HG03460 (cell line): ENCODE measurements around the gene LEP.

Source experiments
- ATAC-seq: cut with Tn5 transposase; IDR thresholded peaks from one replicate; pipeline ENCODE4 v1.9.1; 2021; ENCODE audit not compliant: unreplicated experiment

Gene LEP

DNA sequence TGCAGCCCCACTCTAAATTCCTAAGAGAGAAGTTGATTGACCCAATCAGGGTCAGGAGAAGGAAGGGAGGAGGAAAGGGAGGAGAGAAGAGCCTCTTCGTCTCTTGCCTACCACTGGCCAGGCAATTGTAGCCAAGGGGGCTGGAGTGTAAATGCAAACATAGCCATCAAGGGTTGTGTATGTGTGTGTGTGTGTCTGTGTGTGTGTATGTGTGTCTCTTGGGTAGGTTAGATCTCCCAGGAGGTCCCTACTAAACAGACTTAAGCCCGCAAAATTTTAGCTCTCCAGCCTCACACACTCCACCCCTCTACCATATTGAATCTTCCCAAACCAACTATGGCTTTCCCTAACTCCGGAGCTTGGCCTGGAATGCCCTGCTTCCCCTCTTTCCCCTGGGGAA is 3.8 kb downstream of the LEP start:
- ATAC-seq = no peak

DNA sequence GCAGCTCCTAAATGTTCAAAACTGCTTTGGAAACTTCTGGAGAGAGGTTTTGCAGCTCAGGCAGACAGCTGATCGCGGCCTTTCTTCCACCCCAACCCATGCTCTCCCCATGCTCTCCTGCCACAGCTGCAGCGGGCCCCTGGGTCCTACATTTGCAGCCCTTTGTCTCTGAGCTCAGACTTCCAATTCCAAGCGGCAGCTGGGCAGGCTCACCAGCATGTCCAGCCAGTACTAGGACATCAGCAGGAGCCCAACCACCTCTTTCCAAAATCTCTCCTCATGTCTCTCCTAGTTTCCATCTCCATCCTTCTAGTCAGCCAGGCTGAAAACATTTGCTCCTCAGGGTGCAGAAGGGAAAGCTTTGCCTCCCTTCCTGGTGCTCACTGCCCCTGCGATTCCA is 6.0 kb downstream of the LEP start:
- ATAC-seq = no peak

DNA sequence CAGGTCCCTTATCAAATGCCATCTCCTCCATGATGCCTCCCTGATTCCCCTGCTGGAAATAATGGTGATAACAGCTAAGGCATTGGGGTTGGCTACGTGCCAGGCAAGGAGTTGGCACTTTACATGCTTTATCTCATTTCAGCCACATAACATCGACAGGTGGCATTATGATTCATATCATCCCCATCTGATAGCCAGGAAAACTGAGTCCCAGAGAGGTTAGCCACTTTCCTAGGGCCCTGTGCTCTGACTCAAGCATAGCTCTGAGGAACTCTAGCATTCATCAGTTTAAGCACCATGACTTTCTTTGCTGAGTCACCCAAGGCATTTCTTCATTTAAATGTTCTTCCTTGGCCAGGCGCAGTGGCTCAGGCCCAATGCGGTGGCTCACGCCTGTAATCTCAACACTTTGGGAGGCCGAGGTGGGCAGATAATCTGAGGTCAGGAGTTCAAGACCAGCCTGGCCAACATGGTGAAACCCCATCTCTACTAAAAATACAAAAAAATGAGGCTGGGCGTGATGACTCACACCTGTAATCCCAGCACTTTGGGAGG is 6.6 kb downstream of the LEP start:
- ATAC-seq = no peak

DNA sequence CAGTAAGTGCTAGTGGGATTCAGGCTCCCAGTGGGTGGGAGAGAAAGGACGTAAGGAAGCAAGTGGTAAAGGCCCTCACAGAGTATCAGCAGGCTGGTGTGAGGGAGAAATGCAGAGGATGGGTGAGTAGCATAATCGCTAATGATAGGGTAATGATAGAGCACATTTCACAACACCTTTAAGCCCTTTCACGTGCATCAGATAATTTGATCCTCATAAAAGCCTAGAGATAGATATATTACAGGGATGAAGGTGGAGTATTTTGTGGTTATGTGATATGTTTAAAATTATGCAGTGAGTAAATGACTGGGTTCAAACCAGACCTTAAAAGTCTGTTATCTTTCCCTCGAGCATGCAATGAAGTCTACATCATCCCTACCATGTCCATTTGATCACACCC is 10.3 kb downstream of the LEP start:
- ATAC-seq = no peak

DNA sequence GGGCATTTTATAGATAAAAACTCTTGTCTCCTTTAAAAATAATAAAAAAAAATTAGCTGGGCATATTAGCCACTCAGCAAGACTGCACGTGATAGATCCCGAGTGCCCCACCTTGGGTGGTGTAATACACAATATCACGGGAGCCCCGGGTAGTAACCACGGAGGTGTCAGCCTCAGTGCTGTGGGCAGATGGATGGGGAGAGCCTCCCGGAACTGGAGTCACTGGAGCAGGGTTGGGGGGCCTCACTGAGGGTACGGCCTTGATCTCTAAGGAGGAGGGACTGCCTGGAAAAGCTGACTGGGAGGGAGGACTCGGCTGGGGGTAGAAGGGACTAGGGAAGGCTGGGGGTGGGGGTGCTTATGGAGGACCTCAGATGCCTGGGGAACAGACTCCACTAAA is 12.6 kb downstream of the LEP start:
- ATAC-seq = no peak

DNA sequence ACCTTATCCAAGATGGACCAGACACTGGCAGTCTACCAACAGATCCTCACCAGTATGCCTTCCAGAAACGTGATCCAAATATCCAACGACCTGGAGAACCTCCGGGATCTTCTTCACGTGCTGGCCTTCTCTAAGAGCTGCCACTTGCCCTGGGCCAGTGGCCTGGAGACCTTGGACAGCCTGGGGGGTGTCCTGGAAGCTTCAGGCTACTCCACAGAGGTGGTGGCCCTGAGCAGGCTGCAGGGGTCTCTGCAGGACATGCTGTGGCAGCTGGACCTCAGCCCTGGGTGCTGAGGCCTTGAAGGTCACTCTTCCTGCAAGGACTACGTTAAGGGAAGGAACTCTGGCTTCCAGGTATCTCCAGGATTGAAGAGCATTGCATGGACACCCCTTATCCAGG is 13.4 kb downstream of the LEP start:
- no peak for ATAC-seq

DNA sequence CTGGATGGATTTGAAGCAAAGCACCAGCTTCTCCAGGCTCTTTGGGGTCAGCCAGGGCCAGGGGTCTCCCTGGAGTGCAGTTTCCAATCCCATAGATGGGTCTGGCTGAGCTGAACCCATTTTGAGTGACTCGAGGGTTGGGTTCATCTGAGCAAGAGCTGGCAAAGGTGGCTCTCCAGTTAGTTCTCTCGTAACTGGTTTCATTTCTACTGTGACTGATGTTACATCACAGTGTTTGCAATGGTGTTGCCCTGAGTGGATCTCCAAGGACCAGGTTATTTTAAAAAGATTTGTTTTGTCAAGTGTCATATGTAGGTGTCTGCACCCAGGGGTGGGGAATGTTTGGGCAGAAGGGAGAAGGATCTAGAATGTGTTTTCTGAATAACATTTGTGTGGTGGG is 14.2 kb downstream of the LEP start:
- no peak for ATAC-seq

DNA sequence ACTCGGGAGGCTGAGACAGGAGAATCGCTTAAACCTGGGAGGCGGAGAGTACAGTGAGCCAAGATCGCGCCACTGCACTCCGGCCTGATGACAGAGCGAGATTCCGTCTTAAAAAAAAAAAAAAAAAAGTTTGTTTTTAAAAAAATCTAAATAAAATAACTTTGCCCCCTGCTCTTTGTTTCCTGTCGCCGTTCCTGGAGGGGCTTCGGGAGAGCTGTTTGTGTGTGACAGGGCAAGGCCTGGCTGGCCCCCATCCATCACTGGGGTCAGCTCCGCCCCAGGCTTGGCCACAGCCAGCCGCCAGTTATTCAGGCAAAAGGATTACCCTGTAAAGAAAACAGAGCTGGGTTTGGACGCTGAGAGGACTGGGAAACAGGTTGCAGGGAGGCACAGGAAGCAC is 16.4 kb downstream of the LEP start:
- ATAC-seq = no peak

- ATAC-seq = no peak
Measured at GRCh38 chr7:128259131-128260061, 18.3 kb downstream of the LEP start.

DNA sequence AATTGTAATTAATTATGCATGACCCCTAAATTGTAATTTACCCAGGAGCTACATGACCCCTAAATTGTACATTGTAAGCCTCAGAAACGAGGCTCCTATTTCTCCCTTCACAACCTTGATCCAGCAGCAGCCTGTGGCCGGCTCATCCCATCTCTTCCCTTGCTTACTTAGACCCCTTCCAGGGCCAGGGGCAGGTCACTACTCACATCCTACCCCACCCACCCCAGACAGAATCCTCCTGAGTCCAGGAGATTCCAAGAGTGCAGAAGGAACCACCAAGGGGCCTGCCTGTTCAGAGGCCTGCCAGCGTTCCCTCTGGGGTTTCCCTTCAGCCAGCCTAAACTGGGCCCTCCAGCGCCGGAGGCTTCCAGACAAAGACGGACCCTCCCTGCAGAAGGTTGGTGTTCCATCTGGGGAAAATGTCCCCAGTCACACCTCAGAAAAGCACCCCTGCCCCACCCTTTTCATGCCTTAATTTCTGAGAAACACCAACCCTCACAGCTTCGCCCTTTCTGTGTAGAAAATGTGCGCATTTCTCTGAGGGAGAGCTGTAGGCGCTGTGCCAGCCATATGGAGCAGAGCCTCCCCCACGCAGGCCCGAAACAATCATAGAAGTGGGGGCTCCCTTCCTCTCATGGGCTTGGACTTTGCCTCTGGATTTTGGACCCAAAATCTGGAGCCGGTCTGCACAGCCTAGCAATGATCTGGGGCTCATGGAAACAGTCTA is 19.2 kb downstream of the LEP start:
- no peak for ATAC-seq

DNA sequence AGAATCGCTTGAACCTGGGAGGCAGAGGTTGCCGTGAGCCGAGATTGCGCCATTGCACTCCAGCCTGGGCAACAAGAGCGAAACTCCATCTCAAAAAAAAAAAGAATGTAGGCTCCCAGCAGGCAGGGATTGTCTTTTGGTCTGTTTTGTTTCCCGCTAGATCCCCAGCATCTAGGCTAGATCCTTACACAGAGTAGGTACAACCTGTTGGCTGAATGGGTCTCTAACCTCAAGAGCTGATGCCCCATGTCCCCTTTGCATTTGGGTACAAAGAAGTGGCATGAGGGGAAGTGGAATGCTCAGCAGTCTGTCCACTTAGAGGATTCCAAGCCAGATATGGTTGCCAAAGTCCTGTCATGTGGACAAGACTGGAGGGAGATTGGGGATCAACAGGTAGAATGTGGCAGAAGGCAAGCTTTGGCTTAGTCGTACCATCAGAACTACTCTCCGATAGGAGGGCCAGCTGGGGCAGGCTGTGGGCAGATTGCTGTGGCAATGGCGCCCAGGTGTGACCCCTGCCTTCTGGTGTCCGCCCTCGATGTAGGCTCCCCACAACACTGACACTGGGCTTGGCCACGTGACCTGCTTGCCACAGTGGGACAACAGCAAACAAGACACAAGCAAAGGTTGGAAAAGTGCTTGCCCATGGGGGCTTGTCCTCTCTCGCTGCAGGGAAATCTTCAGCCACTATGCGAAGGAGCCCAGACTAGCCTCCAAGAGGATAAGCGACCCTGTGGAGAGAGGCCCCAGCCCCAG is 21.4 kb downstream of the LEP start:
- ATAC-seq = no peak

DNA sequence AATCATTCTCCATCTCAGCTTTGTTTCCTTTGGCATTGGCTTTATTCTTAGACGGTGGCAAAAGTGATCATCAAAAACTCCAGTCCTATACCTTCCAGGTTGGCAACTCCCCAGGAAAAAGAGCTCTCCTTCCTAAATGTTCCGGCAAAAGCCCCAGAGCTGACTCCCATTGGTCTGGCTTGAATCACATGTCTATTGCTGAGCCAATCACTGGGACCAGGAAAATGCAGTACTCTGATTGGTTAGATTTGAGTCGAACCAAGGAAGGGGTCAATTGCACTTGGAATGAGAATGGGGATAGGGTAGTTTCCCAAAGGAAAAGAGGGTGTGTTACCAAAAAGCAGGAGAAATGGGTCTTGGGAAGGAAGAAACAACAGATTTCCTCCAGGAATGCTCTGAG is 22.3 kb downstream of the LEP start:
- no peak for ATAC-seq

DNA sequence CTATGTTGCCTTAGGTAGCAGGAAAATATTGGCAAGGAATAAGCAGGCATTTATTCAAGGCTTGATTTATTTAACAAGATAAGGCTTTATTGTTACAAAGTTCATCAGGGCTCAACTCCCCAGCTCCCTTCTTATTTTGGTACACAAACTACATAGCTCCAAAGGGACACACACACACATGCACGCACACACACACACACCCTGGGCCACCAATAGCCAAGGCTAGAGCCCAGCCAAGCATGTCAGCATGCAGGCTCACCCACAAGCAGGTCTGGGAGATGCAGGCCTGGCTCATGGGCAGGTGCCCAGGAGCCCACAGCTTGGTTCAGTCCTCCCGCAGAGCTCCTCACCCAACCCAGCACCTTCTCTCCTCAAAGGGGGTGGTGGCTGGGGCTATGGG is 23.4 kb downstream of the LEP start:
- no peak for ATAC-seq

DNA sequence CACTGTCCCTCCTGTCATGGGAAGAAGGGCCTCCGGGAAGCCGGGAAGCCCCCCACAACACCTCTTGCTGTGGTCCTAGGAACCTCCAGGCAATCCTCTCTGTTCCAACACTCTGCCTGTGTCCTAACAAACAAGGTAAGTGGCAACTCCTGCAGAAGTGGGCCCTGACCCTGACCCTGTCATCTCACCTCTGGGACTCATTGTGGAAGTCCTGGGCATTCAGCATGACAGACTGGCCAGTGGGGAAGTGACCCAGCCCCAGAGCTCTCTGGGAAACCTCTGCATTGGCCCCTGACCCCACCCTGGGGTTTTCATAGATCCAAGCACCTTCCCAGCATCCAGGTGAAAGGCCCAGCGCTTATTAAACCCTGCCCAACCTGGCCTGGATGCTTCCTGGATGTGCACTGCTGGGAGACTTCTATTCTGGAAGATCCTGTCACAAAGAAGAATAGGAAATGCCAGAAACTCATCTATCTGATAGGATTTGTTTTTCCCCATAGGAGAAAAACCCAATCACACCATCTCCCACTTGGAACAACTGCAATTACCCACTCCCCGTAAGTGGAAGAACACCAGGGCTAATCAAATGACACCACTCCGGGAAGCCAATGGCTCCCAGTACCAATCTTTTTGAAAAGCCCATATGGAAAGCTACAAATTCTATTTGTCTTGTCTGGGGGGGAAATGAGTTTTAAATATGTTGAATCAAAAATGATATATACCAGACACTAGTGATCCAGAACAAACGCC is 24.3 kb downstream of the LEP start:
- ATAC-seq = no peak

DNA sequence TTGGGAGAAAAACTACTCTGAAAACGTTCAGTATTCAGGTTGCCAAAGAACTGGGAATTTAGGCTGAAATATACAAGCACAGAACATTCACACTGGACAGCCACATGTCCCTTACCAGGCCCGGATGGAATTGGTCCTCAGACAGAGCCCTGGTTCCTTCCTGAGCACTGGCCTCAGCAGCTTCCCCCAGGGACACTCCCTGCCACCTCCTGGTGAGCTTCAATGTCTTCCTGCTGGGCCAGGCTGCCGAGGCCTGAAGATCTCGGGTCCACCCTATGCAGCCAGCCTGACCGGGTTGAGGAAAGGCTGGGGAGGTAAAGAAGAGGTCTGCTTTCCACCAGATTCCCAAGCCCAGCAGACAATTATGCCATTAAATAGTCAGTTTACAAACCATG is 24.8 kb downstream of the LEP start:
- ATAC-seq = no peak

- ATAC-seq = no peak
Measured at GRCh38 chr7:128266529-128266882, 25.4 kb downstream of the LEP start.

- no peak for ATAC-seq
Measured at GRCh38 chr7:128266883-128267594, 26.0 kb downstream of the LEP start.

DNA sequence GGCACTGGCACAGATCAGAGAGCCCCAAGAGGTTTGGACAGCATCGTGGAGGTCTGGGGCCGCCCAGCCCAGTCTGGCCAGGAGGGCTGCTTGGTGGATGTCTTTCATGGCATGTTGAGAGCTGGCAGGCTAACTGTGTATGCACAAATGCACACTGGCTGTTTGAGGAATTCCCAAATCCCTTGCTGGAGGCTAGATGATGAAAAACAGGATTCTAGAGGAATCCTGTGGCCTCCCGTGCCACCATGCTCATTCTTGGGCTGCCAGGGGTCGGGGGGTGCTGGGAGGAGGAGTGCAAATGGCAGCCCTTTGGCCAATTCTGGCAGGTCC is 26.5 kb downstream of the LEP start:
- ATAC-seq = no peak

GRCh38 chr7:128268233-128268632 is 27.2 kb downstream of the LEP start:
- no peak for ATAC-seq

GRCh38 chr7:128270826-128271272 is 29.8 kb downstream of the LEP start:
- no peak for ATAC-seq
